ENCODE measurements around the gene PPT1. TPM values are rescaled to one million over a fixed set of nuclear protein-coding genes. Genes with fewer than 3 reads are reported as not detected.
A peak's percentile ranks its signal among the peaks of the same experiment; 100 is the strongest.

Gene PPT1
- total and polyA plus RNA-seq, 2 of the 13 experiments (the other 11 are each of a cell fraction or from before 2014, with no cell fraction given): 129 TPM

DNA sequence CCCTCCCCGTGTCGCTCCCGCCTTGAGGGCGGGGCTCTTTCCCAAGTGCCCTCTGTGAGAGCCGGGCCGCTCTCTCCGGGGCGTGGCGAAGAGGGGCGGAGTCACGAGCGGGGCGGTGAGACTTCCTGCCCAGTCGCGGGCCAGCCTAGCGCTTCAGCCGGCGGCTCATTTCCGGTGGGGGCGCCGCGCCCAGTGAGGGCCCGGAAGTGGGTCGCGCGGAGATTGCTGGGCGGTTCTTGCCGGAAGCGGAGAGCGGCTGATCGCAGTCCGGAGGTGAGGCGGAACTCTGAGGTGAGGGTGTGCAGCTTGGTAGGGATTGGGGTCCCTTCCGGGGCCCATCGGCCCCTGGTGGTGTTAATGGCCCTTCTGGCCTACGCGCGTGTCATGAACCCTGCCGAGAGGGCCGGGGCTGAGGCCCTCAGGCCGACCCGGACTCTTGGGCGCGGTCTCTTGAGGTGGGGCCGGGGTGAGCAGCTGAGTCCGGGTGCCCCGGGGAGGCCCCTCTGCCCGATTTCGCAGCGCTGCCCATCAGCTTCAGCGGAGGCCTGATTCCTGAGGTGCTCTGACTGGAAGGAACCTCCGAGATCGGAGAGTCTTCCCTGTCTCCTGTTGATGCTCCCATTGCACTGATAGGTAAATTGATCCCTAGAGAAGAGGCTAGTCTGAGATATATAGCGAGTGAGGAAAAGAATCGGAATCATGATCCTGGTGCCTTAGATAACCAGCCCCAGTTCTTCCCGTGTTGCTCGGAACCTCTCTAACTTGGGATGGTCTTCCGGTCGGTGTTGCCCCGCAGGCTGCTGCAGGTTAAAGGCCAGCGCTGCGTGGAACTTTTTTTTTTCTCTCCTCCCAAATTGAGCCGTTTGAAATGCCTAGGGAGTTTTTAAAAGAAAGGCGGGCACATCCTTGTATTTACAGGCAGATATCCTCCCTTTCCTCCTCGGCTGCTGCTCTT, 56.3 kb downstream of the PPT1 start, which contains the start of gene CAP1 (continued):
- TF ChIP-seq, protein P1, sequence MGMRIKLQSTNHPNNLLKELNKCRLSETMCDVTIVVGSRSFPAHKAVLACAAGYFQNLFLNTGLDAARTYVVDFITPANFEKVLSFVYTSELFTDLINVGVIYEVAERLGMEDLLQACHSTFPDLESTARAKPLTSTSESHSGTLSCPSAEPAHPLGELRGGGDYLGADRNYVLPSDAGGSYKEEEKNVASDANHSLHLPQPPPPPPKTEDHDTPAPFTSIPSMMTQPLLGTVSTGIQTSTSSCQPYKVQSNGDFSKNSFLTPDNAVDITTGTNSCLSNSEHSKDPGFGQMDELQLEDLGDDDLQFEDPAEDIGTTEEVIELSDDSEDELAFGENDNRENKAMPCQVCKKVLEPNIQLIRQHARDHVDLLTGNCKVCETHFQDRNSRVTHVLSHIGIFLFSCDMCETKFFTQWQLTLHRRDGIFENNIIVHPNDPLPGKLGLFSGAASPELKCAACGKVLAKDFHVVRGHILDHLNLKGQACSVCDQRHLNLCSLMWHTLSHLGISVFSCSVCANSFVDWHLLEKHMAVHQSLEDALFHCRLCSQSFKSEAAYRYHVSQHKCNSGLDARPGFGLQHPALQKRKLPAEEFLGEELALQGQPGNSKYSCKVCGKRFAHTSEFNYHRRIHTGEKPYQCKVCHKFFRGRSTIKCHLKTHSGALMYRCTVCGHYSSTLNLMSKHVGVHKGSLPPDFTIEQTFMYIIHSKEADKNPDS (CRISPR knock-in tag; IDR thresholded peaks at IDR 0.05): no peak
- TF ChIP-seq ZIK1 (CRISPR knock-in tag; IDR thresholded peaks at IDR 0.05; ENCODE audit: borderline replicate concordance, low read depth): no peak
- no peak for TF ChIP-seq ZNF761 (CRISPR knock-in tag; conservative IDR thresholded peaks at IDR 0.05)
- no peak for TF ChIP-seq ZFAT (CRISPR knock-in tag; conservative IDR thresholded peaks at IDR 0.05)
- TF ChIP-seq ZNF354B (CRISPR knock-in tag; IDR thresholded peaks at IDR 0.05): no peak
- no peak; the same call in 1 of the 2 replicates for TF ChIP-seq ZNF709 (CRISPR knock-in tag; IDR thresholded peaks at IDR 0.05)
- TF ChIP-seq, protein P2, sequence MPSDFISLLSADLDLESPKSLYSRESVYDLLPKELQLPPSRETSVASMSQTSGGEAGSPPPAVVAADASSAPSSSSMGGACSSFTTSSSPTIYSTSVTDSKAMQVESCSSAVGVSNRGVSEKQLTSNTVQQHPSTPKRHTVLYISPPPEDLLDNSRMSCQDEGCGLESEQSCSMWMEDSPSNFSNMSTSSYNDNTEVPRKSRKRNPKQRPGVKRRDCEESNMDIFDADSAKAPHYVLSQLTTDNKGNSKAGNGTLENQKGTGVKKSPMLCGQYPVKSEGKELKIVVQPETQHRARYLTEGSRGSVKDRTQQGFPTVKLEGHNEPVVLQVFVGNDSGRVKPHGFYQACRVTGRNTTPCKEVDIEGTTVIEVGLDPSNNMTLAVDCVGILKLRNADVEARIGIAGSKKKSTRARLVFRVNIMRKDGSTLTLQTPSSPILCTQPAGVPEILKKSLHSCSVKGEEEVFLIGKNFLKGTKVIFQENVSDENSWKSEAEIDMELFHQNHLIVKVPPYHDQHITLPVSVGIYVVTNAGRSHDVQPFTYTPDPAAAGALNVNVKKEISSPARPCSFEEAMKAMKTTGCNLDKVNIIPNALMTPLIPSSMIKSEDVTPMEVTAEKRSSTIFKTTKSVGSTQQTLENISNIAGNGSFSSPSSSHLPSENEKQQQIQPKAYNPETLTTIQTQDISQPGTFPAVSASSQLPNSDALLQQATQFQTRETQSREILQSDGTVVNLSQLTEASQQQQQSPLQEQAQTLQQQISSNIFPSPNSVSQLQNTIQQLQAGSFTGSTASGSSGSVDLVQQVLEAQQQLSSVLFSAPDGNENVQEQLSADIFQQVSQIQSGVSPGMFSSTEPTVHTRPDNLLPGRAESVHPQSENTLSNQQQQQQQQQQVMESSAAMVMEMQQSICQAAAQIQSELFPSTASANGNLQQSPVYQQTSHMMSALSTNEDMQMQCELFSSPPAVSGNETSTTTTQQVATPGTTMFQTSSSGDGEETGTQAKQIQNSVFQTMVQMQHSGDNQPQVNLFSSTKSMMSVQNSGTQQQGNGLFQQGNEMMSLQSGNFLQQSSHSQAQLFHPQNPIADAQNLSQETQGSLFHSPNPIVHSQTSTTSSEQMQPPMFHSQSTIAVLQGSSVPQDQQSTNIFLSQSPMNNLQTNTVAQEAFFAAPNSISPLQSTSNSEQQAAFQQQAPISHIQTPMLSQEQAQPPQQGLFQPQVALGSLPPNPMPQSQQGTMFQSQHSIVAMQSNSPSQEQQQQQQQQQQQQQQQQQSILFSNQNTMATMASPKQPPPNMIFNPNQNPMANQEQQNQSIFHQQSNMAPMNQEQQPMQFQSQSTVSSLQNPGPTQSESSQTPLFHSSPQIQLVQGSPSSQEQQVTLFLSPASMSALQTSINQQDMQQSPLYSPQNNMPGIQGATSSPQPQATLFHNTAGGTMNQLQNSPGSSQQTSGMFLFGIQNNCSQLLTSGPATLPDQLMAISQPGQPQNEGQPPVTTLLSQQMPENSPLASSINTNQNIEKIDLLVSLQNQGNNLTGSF (CRISPR knock-in tag; IDR thresholded peaks at IDR 0.05): no peak
- 0 out of 2 replicates have a peak, but pooled peaks have one; percentile 6 for TF ChIP-seq KDM5B (CRISPR knock-in tag; IDR thresholded peaks at IDR 0.05; ENCODE audit: borderline replicate concordance)
- no peak for TF ChIP-seq ZNF703 (CRISPR knock-in tag; IDR thresholded peaks at IDR 0.05; ENCODE audit: borderline replicate concordance)
- peak; percentile 72 for TF ChIP-seq NFYC (CRISPR knock-in tag; IDR thresholded peaks at IDR 0.05)
- TF ChIP-seq, protein P3, sequence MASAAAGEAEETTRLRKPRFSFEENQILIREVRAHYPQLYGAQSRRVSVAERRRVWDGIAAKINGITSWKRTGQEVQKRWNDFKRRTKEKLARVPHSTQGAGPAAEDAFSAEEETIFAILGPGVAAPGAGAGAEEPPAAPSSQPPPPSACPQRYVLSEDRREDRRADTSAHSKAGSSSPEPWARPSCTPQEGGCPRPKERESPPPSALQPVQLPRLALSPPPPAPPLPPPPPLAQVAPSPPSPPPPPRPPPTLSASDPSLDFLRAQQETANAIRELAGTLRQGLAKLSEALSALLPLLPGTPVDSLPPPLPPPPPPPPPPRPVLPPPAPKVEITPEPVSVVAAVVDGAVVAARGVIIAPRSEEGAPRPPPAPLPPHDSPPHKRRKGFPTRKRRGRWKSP (CRISPR knock-in tag; IDR thresholded peaks at IDR 0.05): no peak
- no peak for TF ChIP-seq NFIC (IDR thresholded peaks at IDR 0.05; ENCODE audit: low read length)
- peak; percentile 50; the same call in 1 of the 2 replicates for TF ChIP-seq KMT2B (CRISPR knock-in tag; IDR thresholded peaks at IDR 0.05)
- 0 out of 2 replicates have a peak, but pooled peaks have one; percentile 9 for TF ChIP-seq RAD21 (CRISPR knock-in tag; IDR thresholded peaks at IDR 0.05)
- TF ChIP-seq DNMT3B (CRISPR knock-in tag; conservative IDR thresholded peaks at IDR 0.05): 0 out of 2 replicates have a peak, but pooled peaks have one; percentile 37
- TF ChIP-seq ZNF180 (CRISPR knock-in tag; IDR thresholded peaks at IDR 0.05; ENCODE audit: borderline replicate concordance, low read depth): no peak
- TF ChIP-seq ZNF121 (CRISPR knock-in tag; IDR thresholded peaks at IDR 0.05): no peak
- no peak for TF ChIP-seq U2AF1 (optimal IDR thresholded peaks at IDR 0.05; ENCODE audit: low read depth, low read length)
- TF ChIP-seq MIER3 (CRISPR knock-in tag; IDR thresholded peaks at IDR 0.05; ENCODE audit: borderline replicate concordance): no peak
- TF ChIP-seq ZBTB3 (CRISPR knock-in tag; IDR thresholded peaks at IDR 0.05; ENCODE audit: borderline replicate concordance, low read depth): no peak; the same call in 1 of the 2 replicates
